ENCODE data around the gene CASZ1. TPM values are rescaled to one million over a fixed set of nuclear protein-coding genes. Genes with fewer than 3 reads are reported as not detected.

Gene CASZ1
- total and polyA plus RNA-seq, 9 of the 15 experiments (the other 6 are each of a cell fraction or from before 2014, with no cell fraction given), result 0.01 to 4.0 (median 0.76) TPM; not detected in 1

DNA sequence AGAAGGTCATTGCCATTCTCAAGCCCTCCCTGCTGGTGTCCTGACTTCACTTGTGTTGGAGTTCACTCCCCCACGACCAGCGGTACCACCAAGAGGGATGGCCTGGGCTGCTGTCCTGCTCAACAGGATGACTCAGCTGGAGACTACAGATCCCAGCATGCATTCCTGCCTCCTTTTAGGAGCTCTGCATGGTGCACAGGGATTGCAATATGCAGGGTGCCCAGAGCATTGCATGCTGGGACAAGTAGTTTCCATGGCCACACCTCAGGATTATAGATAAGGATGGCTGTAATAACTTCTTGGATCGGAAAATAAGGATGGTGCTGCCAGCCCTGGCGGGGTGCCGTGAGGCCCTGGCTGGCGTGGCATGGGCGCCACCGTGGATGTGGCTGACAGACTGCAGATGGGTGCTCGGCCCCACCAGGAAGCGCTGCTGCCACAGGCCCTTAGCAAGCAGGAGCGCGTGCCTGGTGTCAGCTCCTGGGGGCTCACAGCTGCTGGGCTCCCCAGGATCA, 150.0 kb downstream of the CASZ1 start (continued):
- TF ChIP-seq SNRNP70 (optimal IDR thresholded peaks at IDR 0.05; ENCODE audit: low read depth, low read length) (no peak), PHB (CRISPR knock-in tag; IDR thresholded peaks at IDR 0.05) (no peak), ZNF75A (CRISPR knock-in tag; IDR thresholded peaks at IDR 0.05) (no peak), GTF2A2 (tag; IDR thresholded peaks at IDR 0.05) (no peak), KLF1 (tag; IDR thresholded peaks at IDR 0.05) (0 out of 2 replicates have a peak, but pooled peaks have one; percentile 17), ATF7 (IDR thresholded peaks at IDR 0.05) (peak; percentile 40; the same call in 1 of the 2 replicates), NR2C2 (CRISPR knock-in tag; IDR thresholded peaks at IDR 0.05) (0 out of 2 replicates have a peak, but pooled peaks have one; percentile 42), NR2C2 (tag; IDR thresholded peaks at IDR 0.05) (peak; percentile 26; the same call in 1 of the 2 replicates), ZNF785 (CRISPR knock-in tag; IDR thresholded peaks at IDR 0.05) (no peak), SMARCC2 (IDR thresholded peaks at IDR 0.05; ENCODE audit: low read depth) (no peak), HCFC1 (IDR thresholded peaks at IDR 0.05; ENCODE audit: low read depth, low read length) (peak; percentile 97), ZNF253 (CRISPR knock-in tag; conservative IDR thresholded peaks at IDR 0.05) (no peak)
- TF ChIP-seq, protein P1, sequence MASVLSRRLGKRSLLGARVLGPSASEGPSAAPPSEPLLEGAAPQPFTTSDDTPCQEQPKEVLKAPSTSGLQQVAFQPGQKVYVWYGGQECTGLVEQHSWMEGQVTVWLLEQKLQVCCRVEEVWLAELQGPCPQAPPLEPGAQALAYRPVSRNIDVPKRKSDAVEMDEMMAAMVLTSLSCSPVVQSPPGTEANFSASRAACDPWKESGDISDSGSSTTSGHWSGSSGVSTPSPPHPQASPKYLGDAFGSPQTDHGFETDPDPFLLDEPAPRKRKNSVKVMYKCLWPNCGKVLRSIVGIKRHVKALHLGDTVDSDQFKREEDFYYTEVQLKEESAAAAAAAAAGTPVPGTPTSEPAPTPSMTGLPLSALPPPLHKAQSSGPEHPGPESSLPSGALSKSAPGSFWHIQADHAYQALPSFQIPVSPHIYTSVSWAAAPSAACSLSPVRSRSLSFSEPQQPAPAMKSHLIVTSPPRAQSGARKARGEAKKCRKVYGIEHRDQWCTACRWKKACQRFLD (CRISPR knock-in tag; IDR thresholded peaks at IDR 0.05), result peak; percentile 40; the same call in 1 of the 2 replicates
- TF ChIP-seq, protein P2, sequence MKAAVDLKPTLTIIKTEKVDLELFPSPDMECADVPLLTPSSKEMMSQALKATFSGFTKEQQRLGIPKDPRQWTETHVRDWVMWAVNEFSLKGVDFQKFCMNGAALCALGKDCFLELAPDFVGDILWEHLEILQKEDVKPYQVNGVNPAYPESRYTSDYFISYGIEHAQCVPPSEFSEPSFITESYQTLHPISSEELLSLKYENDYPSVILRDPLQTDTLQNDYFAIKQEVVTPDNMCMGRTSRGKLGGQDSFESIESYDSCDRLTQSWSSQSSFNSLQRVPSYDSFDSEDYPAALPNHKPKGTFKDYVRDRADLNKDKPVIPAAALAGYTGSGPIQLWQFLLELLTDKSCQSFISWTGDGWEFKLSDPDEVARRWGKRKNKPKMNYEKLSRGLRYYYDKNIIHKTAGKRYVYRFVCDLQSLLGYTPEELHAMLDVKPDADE (conservative IDR thresholded peaks at IDR 0.05; ENCODE audit: control insufficient read depth, low read depth, low read length), result peak; percentile 93
- TF ChIP-seq, protein P3, sequence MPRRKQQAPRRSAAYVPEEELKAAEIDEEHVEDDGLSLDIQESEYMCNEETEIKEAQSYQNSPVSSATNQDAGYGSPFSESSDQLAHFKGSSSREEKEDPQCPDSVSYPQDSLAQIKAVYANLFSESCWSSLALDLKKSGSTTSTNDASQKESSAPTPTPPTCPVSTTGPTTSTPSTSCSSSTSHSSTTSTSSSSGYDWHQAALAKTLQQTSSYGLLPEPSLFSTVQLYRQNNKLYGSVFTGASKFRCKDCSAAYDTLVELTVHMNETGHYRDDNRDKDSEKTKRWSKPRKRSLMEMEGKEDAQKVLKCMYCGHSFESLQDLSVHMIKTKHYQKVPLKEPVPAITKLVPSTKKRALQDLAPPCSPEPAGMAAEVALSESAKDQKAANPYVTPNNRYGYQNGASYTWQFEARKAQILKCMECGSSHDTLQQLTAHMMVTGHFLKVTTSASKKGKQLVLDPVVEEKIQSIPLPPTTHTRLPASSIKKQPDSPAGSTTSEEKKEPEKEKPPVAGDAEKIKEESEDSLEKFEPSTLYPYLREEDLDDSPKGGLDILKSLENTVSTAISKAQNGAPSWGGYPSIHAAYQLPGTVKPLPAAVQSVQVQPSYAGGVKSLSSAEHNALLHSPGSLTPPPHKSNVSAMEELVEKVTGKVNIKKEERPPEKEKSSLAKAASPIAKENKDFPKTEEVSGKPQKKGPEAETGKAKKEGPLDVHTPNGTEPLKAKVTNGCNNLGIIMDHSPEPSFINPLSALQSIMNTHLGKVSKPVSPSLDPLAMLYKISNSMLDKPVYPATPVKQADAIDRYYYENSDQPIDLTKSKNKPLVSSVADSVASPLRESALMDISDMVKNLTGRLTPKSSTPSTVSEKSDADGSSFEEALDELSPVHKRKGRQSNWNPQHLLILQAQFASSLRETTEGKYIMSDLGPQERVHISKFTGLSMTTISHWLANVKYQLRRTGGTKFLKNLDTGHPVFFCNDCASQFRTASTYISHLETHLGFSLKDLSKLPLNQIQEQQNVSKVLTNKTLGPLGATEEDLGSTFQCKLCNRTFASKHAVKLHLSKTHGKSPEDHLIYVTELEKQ (CRISPR knock-in tag; IDR thresholded peaks at IDR 0.05), result no peak
- TF ChIP-seq, protein P4, sequence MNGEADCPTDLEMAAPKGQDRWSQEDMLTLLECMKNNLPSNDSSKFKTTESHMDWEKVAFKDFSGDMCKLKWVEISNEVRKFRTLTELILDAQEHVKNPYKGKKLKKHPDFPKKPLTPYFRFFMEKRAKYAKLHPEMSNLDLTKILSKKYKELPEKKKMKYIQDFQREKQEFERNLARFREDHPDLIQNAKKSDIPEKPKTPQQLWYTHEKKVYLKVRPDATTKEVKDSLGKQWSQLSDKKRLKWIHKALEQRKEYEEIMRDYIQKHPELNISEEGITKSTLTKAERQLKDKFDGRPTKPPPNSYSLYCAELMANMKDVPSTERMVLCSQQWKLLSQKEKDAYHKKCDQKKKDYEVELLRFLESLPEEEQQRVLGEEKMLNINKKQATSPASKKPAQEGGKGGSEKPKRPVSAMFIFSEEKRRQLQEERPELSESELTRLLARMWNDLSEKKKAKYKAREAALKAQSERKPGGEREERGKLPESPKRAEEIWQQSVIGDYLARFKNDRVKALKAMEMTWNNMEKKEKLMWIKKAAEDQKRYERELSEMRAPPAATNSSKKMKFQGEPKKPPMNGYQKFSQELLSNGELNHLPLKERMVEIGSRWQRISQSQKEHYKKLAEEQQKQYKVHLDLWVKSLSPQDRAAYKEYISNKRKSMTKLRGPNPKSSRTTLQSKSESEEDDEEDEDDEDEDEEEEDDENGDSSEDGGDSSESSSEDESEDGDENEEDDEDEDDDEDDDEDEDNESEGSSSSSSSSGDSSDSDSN (IDR thresholded peaks at IDR 0.05; ENCODE audit: borderline replicate concordance in 1 of 2, low read depth in 2 of 2, low read length in 2 of 2), result no peak
- TF ChIP-seq, protein P5, sequence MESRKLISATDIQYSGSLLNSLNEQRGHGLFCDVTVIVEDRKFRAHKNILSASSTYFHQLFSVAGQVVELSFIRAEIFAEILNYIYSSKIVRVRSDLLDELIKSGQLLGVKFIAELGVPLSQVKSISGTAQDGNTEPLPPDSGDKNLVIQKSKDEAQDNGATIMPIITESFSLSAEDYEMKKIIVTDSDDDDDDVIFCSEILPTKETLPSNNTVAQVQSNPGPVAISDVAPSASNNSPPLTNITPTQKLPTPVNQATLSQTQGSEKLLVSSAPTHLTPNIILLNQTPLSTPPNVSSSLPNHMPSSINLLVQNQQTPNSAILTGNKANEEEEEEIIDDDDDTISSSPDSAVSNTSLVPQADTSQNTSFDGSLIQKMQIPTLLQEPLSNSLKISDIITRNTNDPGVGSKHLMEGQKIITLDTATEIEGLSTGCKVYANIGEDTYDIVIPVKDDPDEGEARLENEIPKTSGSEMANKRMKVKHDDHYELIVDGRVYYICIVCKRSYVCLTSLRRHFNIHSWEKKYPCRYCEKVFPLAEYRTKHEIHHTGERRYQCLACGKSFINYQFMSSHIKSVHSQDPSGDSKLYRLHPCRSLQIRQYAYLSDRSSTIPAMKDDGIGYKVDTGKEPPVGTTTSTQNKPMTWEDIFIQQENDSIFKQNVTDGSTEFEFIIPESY (CRISPR knock-in tag; IDR thresholded peaks at IDR 0.05), result peak; percentile 9; the same call in 1 of the 2 replicates
